COLO829 (cell line): ENCODE measurements around the gene UGT1A1.
"Not testable (repeated sequence)": the region's sequence is repeated elsewhere in the genome, so short reads cannot be mapped to it uniquely, and the experiment has no call there.

Experiments
- DNase-seq: peaks from one replicate; pipeline ENCODE4 v3.0.0; 2012; ENCODE audit warnings: low spot score

The UGT1A1 gene

GRCh38 chr2:233760043-233760442, at the start of gene UGT1A1:
TSS of gene UGT1A1 (plus strand) at chr2:233760270. CDS start at chr2:233760288, 18 bp downstream.
- no peak for DNase-seq

- DNase-seq: peak; percentile 65
Measured at GRCh38 chr2:233711312-233712008, 48.6 kb upstream of the UGT1A1 start.

- no peak for DNase-seq
Measured at GRCh38 chr2:233712611-233713261, 47.3 kb upstream of the UGT1A1 start, which contains the start of gene UGT1A5. TSS of gene UGT1A5 (plus strand) at chr2:233712907. CDS start at chr2:233712992, 85 bp downstream.

DNA sequence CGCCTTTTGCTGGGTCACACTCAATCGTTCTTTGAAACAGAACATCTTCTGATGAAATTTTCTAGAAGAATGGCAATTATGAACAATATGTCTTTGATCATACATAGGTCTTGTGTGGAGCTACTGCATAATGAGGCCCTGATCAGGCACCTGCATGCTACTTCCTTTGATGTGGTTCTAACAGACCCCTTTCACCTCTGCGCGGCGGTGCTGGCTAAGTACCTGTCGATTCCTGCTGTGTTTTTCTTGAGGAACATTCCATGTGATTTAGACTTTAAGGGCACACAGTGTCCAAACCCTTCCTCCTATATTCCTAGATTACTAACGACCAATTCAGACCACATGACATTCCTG, 46.8 kb upstream of the UGT1A1 start:
- no peak for DNase-seq

DNA sequence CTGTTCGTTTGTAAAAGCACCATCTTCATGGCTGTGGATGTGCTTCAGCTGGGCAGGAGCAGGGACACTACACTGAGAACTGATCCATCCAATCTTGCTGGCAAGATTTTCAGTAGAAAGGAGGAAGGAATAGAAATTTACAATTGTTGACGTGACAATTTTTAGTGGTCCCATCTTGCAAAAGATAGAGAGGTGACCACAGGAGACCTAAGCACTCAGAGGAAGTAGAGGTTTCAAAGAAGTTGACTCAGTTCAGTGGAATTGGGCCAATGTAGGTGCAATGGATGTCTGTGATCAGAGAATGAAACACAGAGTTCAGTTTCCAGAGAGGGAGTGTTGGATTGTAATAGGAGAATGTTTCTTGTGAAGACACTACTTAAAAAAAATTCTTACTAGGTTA, 45.9 kb upstream of the UGT1A1 start:
- no peak for DNase-seq

GRCh38 chr2:233718552-233718951, 41.5 kb upstream of the UGT1A1 start, which contains the start of gene UGT1A4:
TSS of gene UGT1A4 (plus strand) at chr2:233718736. CDS start at chr2:233718821, 85 bp downstream.
- DNase-seq: no peak

GRCh38 chr2:233728723-233729301, 31.3 kb upstream of the UGT1A1 start, which contains the start of gene UGT1A3:
TSS of gene UGT1A3 (plus strand) at chr2:233729042. CDS start at chr2:233729127, 85 bp downstream.
- DNase-seq: no peak

GRCh38 chr2:233736868-233737653, 23.0 kb upstream of the UGT1A1 start:
- DNase-seq: not testable (repeated sequence)

DNA sequence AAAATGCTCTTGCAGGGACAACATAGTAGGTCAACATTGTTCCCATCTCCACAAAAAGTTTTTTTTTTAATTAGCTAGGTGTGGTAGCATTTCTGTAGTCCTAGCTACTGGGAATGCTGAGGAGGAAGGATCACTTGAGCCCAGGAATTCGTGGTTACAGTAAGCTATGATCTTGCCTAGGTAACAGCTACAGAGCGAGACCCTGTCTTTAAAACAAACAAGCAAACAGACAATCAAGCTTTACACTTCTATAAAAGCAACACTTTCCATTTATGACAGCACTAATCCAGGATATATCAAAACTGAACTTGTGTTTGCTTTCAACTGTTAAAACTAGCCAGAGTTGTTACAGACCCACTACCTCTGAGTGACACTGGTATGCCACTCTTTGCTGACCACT, 19.2 kb upstream of the UGT1A1 start:
- DNase-seq: no peak

DNA sequence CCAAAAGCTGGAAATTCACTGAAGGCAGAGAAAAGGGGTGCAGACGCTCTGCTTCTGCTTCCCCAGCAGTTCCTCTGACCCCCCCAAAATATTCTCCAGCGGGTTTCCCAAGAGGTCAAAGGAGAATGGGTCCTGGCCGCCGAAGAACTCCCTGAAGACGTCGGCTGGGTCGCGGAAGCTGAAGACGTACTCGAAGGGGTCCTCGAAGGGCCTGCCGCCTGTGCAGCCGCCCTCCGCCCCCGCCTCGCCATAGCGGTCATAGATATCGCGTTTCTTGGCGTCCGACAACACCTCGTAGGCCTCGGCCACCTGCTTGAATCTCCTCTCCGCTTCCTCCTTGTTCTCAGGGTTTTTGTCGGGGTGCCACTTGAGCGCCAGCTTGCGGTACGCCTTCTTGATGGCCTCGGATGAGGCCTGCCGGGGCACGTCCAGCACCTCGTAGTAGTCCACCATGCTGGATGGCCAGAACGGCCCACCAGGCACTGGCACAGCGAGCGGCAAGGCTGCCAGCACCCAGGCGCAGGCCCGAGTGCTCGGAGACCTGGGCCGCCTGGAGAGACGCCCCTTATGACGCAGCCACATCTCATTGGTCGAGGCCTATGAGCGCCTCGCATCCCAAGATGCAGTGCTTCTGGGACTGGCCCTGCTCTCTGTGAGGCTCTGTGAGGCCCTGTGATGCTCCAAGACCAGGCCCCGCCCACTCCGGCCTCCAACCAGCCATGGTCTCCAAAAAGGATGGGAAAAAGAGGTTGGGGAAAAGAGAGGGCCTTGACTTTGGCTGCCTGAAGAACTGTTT, 16.4 kb upstream of the UGT1A1 start:
- no peak for DNase-seq

GRCh38 chr2:233745073-233745755, 14.9 kb upstream of the UGT1A1 start:
- no peak for DNase-seq

DNA sequence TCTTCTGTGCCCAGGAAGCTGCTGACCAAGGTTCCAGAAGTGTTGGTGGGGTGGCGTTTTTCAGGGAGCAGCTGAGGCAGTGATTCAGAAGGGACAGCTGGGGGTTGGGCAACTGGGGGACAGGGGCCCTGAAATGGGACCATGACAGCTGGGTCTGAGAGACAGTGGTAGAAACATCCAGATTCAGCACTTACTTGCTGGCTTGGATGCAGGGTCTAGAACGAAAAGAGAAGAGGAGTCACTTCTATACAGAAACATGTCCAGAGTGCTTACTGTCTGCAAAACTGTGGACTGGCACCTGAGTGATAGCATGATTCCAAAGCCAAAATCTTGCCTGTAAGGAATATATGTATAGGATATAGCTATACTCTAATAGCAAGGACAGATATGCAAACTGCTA, 14.2 kb upstream of the UGT1A1 start:
- not testable (repeated sequence) for DNase-seq

GRCh38 chr2:233746475-233747282, 13.4 kb upstream of the UGT1A1 start:
- DNase-seq: no peak

DNA sequence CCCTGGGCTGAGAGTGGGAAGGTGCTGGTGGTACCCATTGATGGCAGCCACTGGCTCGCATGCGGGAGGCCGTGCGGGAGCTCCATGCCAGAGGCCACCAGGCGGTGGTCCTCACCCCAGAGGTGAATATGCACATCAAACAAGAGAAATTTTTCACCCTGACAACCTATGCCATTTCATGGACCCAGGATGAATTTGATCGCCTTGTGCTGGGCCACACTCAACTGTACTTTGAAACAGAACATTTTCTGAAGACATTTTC, 12.9 kb upstream of the UGT1A1 start:
- DNase-seq: no peak

GRCh38 chr2:233750689-233751088, 9.4 kb upstream of the UGT1A1 start:
- not testable (repeated sequence) for DNase-seq

GRCh38 chr2:233751212-233752009, 8.7 kb upstream of the UGT1A1 start:
- DNase-seq: not testable (repeated sequence)

GRCh38 chr2:233754872-233755611, 5.0 kb upstream of the UGT1A1 start:
- no peak for DNase-seq

- no peak for DNase-seq
Measured at GRCh38 chr2:233756429-233757081, 3.5 kb upstream of the UGT1A1 start.
